Common myeloid progenitor, CD34-positive (primary cell): Measurements from ENCODE around the gene ZC3H4.

ENCODE experiments used
- CTCF ChIA-PET: fragments of 350-600 bp; sonication (Branson Sonifier 250); formaldehyde crosslinking; loops from one replicate; lab custom pipeline; 2021; ENCODE audit warnings: antibody characterized with exemption; lab: Charles Lee
- POLR2A ChIA-PET: fragments of 350-600 bp; sonication (Branson Sonifier 250); formaldehyde crosslinking; loops from one replicate; lab custom pipeline; 2021; ENCODE audit warnings: antibody characterized with exemption; lab: Charles Lee
- DNase-seq, 3 donors: peaks; one replicate each; pipeline versions ENCODE4 v3.0.0 to v3.0.0-alpha.2; 2013
- H3K27ac ChIP-seq, 2 experiments: 1 replicate in 1 of 2; 2 replicates in 1 of 2; pipeline ENCODE4 v1.7.0; 2013; ENCODE audit warnings: inconsistent platforms in 2 of 2, low read length in 2 of 2, mild to moderate bottlenecking in 2 of 2, low read depth in 1 of 2, moderate library complexity in 1 of 2; ENCODE audit not compliant: severe bottlenecking in 2 of 2, insufficient read depth in 1 of 2, poor library complexity in 1 of 2
- H3K27me3 ChIP-seq, 5 experiments: replicated peaks in 2 of 5; 1 replicate in 3 of 5; 2 replicates in 2 of 5; pipeline versions ENCODE4 v1.6.1 to v1.7.0; 2013; ENCODE audit warnings: low read length in 4 of 5, mild to moderate bottlenecking in 2 of 5, moderate library complexity in 2 of 5, inconsistent platforms in 1 of 5; ENCODE audit not compliant: insufficient read depth in 5 of 5, control insufficient read depth in 4 of 5
- H3K36me3 ChIP-seq, 4 experiments: 1 replicate in 2 of 4; 2 replicates in 2 of 4; pipeline versions ENCODE4 v1.6.1 to v1.7.0; 2013; ENCODE audit warnings: low read length in 3 of 4, control low read depth in 1 of 4, mild to moderate bottlenecking in 1 of 4; ENCODE audit not compliant: control insufficient read depth in 4 of 4, insufficient read depth in 4 of 4
- H3K4me1 ChIP-seq, 4 experiments: 1 replicate in 3 of 4; 2 replicates in 1 of 4; pipeline versions ENCODE4 v1.6.1 to v1.7.1; 2013; ENCODE audit warnings: low read length in 3 of 4, mild to moderate bottlenecking in 3 of 4, control low read depth in 1 of 4, inconsistent platforms in 1 of 4, moderate library complexity in 1 of 4; ENCODE audit not compliant: control insufficient read depth in 4 of 4, insufficient read depth in 4 of 4; ENCODE audit errors: control extremely low read depth in 1 of 4
- H3K4me3 ChIP-seq, 7 experiments: 1 replicate in 4 of 7; 2 replicates in 3 of 7; pipeline versions ENCODE4 v1.5.1 to v1.7.0; 2013; ENCODE audit warnings: mild to moderate bottlenecking in 7 of 7, low read length in 6 of 7, moderate library complexity in 6 of 7, inconsistent platforms in 2 of 7, low read depth in 2 of 7, control low read depth in 1 of 7; ENCODE audit not compliant: insufficient read depth in 4 of 7, control insufficient read depth in 1 of 7; ENCODE audit errors: extremely low read depth in 1 of 7
- H3K9me3 ChIP-seq, 5 experiments: 1 replicate in 4 of 5; 2 replicates in 1 of 5; pipeline versions ENCODE4 v1.6.1 to v1.7.1; 2013; ENCODE audit warnings: low read length in 4 of 5, mild to moderate bottlenecking in 2 of 5, inconsistent platforms in 1 of 5, low read depth in 1 of 5, moderate library complexity in 1 of 5; ENCODE audit not compliant: control insufficient read depth in 4 of 5, insufficient read depth in 2 of 5; ENCODE audit errors: control extremely low read depth in 1 of 5
- WGBS: methylation state at CpG from one replicate; pipeline ENCODE4 v1.1.5; 2013; ENCODE audit not compliant: insufficient coverage; 5-methylcytosine and 5-hydroxymethylcytosine counted together

Gene ZC3H4

DNA sequence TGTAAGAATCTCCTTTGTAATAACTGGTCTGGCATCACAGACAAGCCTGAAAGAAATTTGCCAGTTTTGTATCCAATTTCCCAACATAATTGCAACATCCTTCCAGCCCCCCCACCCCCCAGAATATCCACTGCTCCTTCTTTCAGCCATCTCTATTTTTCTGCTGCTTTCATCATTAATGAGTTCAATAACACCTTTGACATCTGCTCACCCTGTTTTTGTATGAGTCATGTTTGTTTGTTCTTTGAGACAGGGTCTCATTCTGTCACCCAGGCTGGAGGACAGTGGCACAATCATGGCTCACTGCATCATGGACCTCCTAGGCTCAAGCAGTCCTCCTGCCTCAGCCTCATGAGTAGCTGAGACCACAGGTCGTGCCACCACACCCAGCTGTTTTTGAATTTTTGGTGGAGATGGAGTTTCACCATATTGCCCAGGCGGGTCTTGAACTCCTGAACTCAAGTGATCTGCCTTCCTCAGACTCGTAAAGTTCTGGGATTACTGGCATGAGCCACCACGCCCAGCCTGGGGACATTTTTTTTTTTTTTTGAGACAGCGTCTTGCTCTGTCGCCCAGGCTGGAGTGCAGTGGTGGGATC, 7.0 kb upstream of the ZC3H4 start:
- Histone ChIP-seq H3K4me1 (peaks cover 0 to 3% (median 0%) of the 10 kb centered on the region in 4 experiments), H3K36me3 (no peaks in the 10 kb centered on the region), H3K27me3 (no peaks in the 10 kb centered on the region), H3K4me3 (no peak overlapping the region), H3K9me3 (no peaks in the 10 kb centered on the region), H3K27ac (no peak overlapping the region)
- ChIA-PET POLR2A (no interaction called here), CTCF (interaction anchor here (12.5 kb wide), 1 partner anchor 39 kb away, joined by 116 read pairs; no protein-coding TSS in a partner anchor)
- no peak for DNase-seq
- WGBS, result 100% methylated on average over 2 of the region's 6 CpGs

GRCh38 chr19:47113850-47114651, 475 bp upstream of the ZC3H4 start:
- Histone ChIP-seq H3K4me1 (peaks cover 15 to 31% (median 25%) of the 10 kb centered on the region in 4 experiments), H3K27ac (peak overlapping the region; percentile 99 to 100), H3K9me3 (no peaks in the 10 kb centered on the region), H3K36me3 (peaks cover 0 to 8% (median 0%) of the 10 kb centered on the region in 4 experiments), H3K27me3 (no peaks in the 10 kb centered on the region), H3K4me3 (peak overlapping the region; percentile 80 to 99 (median 90))
- WGBS, result 73% methylated on average over 20 of the region's 26 CpGs
- no peak for DNase-seq
- ChIA-PET CTCF (interaction anchor here (1.0 to 12.5 kb wide), 7 partner anchors 8 to 101 kb away, joined by 3 to 116 read pairs (median 5); no protein-coding TSS in a partner anchor), POLR2A (interaction anchor here (0.8 to 1.4 kb wide), 10 partner anchors 10 to 513 kb away, joined by 3 to 9 read pairs (median 4); partner anchors contain the start of genes CALM3 and TMEM160)

GRCh38 chr19:47112166-47112996, 1.2 kb downstream of the ZC3H4 start:
- ChIA-PET POLR2A (interaction anchor here (0.6 to 1.4 kb wide), 8 partner anchors 8 to 717 kb away, joined by 3 to 5 read pairs (median 4); partner anchors contain the start of gene SAE1), CTCF (interaction anchor here (0.6 to 12.5 kb wide), 6 partner anchors 10 to 34 kb away, joined by 3 to 116 read pairs (median 6); no protein-coding TSS in a partner anchor)
- Histone ChIP-seq H3K27ac (peak overlapping the region; percentile 99 to 100), H3K36me3 (peaks cover 0 to 8% (median 0%) of the 10 kb centered on the region in 4 experiments), H3K4me3 (peak overlapping the region; percentile 80 to 99 (median 92)), H3K27me3 (no peaks in the 10 kb centered on the region), H3K9me3 (no peaks in the 10 kb centered on the region), H3K4me1 (peaks cover 27 to 46% (median 40%) of the 10 kb centered on the region in 4 experiments)
- 0% methylated on average over 32 of the region's 85 CpGs for WGBS
- DNase-seq, result peak; percentile 83 to 91 (median 88)

GRCh38 chr19:47111682-47112165, 1.9 kb downstream of the ZC3H4 start:
- Histone ChIP-seq H3K27ac (peak overlapping the region; percentile 99 to 100), H3K9me3 (no peaks in the 10 kb centered on the region), H3K4me3 (peak overlapping the region; percentile 80 to 99 (median 92)), H3K4me1 (peaks cover 30 to 53% (median 46%) of the 10 kb centered on the region in 4 experiments), H3K36me3 (peaks cover 0 to 8% (median 0%) of the 10 kb centered on the region in 4 experiments), H3K27me3 (no peaks in the 10 kb centered on the region)
- DNase-seq, result no peak
- ChIA-PET CTCF (interaction anchor here (0.6 kb wide), 1 partner anchor 14 kb away, joined by 3 read pairs; no protein-coding TSS in a partner anchor), POLR2A (interaction anchor here (0.6 to 1.2 kb wide), 2 partner anchors 30 to 507 kb away, joined by 3 read pairs; no protein-coding TSS in a partner anchor)
- 0% methylated on average over 23 of the region's 24 CpGs for WGBS

- peaks cover 30 to 59% (median 53%) of the 10 kb centered on the region in 4 experiments for H3K4me1 ChIP-seq
- CTCF ChIA-PET, result no interaction called here
- H3K4me3 ChIP-seq, result peak overlapping the region; percentile 80 to 99 (median 92)
- no peaks in the 10 kb centered on the region for H3K9me3 ChIP-seq
- DNase-seq, result peak in 2 of 3 donors; percentile 34 to 39
- peaks cover 0 to 9% (median 0%) of the 10 kb centered on the region in 4 experiments for H3K36me3 ChIP-seq
- peak overlapping the region; percentile 99 to 100 for H3K27ac ChIP-seq
- POLR2A ChIA-PET, result interaction anchor here (0.6 to 1.2 kb wide), 3 partner anchors 8 to 508 kb away, joined by 3 read pairs; no protein-coding TSS in a partner anchor
- WGBS, result 0% methylated on average over 26 of the region's 35 CpGs
- H3K27me3 ChIP-seq, result no peaks in the 10 kb centered on the region
These were observed 2.5 kb downstream of the ZC3H4 start for GRCh38 chr19:47111006-47111621.
